Inflammatory macrophage treated with lipopolysaccharide for 1 hour (primary cell): ENCODE measurements around the gene F10.

Source experiments
- DNase-seq, 2 donors: peaks; one replicate each; pipeline ENCODE4 v3.0.0-alpha.2; 2020 to 2022

Gene F10

DNA sequence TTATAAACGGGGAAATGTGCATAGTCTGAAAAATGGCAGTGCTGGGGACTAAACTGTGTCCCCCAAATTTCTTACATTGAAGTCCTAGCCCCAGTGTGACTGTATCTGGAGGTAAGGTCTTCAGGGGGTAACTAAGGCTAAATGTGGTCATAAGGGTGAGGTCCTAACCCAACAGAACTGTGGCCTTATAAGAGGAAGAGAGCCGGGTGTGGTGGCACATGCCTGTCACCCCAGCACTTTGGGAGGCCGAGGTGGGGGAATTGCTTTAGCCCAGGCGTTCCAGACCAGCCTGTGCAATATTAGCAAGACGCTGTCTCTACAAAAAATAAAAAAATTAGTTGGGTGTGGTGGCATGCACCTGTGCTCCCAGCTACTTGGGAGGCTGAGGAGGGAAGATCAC is 53.7 kb downstream of the F10 start:
- DNase-seq = peak; percentile 78 to 81

DNA sequence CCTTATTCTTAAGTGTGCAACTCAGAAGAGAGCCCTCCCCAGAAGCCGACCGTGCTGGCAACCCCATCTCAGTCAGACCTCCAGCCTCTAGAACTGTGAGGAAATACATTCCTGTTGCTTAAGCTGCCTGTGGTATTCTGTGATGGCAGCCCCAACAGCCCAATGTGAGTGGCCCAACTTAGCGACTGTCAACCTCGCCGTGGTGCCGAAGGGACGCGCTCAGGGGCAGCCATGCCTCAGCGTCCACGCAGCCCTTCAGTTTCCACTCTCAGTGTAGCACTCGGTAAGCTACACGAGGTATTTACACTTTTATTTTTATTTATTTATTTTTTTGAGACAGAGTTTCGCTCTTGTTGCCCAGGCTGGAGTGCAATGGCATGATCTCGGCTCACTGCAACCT is 54.2 kb downstream of the F10 start:
- no peak for DNase-seq

DNA sequence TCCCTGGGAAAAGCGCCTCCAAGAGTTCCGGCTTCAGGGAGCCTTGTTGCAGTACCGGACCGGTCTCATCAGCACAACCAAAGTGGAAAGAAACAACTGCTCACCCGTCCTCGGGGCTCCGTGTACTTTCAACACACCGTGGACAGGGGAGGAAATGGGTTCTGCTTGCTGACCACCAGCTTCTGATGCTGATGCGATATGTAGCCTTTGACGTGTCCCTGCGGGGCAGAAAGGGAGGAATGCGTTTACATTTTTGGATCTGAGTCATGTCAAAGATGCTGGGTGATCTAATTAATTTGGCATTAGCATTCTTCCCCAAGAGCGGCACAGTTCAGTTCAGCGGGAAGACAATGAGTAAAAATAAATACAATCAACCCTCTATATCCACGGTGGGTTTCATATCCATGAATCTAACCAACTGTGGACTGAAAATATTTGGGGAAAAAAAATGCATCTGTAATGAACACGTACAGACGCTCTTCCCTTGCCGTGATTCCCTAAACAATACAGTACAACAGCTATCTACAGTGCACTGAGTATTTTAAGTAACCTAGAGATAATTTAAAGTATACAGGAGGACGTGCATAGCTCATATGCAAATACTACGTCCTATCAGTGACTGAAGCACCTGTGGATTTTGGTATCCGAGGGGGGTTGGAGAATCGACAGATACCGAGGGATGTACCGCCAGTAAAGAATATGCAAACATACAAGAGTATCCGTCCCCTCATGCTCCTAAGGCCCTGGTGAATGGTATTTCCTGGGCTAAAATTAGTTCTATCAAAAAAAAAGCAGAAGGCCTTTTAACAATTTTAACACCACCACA is 55.7 kb downstream of the F10 start:
- no peak for DNase-seq

- no peak for DNase-seq
Measured at GRCh38 chr13:113178896-113179167, 56.2 kb downstream of the F10 start.

- DNase-seq = no peak
Measured at GRCh38 chr13:113179374-113180230, 57.0 kb downstream of the F10 start.

DNA sequence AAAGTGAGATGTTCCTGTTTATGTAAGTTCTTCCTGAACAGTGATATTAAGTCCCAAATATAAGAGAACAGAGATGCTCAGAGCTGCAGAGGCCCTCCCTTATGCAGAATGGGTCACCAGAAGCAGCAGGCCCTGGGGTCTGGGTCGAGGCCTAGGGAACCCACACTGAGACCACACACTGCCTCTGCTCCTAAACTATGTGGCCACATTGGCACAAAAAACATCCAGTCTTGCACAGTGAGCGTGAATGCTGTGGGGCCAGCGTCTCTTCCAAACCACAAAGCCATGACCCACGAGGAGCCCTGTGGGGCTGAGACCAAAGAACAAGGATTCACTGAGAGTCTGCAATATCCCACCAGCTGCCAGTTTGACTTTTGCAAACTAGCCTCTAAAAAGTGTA is 59.4 kb downstream of the F10 start:
- DNase-seq = no peak

DNA sequence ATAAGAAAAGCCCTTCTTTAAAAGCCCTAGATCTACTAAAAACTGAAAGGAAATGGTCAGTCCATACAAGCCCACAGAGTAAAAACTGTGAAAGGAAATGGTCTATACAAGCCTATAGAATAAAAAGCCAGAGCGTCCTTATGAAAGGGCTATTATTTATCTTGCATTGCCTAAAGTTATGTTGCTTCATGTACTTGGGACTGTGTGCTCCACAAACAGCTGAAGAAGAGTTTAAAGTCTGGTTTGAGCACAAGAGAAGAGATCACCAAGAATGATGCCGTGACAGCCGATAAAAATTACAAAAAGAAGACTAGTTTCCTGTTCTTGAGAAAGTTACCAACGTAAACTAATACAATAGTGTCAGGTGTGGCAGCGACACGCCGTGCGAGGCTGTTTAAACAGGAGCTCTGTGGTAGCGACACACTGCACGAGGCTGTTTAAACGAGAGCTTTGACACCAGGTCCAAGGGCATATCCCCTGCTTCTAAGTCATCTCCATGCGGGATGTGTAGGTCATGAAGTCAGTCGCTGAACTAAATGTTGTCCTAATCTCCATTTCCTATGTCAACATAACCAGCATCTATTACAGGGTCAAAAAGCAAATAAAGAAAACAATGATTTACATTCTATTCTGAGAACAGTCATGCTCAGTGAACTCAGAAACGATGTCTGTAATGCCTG is 61.0 kb downstream of the F10 start:
- DNase-seq = no peak

DNA sequence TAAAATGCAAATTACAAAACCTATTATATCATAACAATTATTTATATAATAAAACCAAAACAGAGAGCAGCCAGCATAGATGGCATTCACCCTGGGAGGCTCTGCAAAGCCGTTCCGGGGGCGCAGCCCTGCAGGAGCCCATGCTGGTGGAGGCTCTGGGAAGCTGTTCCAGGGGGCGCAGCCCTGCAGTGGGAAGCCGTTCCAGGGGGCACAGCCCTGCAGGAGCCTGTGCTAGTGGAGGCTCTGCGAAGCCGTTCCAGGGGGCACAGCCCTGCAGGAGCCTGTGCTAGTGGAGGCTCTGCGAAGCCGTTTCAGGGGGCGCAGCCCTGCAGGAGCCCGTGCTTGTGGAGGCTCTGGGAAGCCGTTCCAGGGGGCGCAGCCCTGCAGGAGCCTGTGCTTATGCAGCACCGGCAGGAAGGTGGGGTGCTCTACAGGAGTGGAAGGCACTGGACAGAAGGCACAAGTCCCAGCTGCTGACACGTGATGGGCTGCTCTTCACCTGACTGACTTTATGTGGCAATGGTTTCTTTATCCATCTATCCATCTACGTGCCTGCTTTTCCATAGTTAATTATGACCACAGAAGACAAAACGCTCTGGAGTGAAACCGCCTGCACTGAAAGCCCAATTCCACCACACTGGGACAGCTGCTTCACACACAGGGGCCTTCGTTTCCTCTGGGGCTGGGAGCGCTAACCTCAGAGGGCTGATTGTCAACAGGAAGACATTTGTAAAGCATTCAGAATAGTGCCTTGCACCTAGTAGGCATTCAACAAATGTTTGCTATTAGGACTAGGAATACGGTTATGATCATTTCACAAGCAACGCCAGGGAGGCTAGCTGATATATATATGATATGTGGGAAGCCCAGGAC is 62.2 kb downstream of the F10 start:
- DNase-seq = no peak

DNA sequence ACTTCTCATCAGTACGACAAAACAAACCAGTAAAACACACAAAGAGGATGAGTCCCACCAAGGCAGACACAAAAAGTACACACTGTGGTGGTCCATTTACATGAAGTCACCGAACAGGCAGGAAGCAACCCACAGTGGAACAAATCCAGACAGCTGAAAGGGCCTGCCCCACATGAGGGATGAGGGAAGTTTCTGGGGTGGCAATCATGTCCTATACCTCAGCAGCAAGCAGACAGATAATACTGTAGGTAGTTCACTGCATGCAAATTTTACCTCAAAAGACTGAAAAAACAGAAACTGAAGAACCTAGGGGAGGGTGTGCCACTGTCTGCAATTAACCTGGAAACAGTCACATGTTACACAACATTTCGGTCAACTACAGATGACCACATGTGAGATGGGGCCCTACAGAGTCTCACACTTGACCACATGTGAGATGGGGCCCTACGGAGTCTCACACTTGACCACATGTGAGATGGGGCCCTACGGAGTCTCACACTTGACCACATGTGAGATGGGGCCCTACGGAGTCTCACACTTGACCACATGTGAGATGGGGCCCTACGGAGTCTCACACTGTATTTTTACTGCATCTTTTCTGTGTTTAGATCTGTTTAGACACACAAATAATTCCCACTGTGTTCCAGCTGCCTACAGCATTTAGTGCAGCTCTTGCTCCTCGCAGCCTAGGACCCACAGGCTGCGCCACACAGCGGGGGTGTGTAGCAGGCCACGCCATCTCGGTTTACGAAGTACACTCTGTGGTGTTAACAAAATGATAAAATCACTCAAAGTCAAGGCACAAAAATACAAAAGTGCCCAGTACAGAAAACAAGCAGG is 63.7 kb downstream of the F10 start:
- DNase-seq = no peak

DNA sequence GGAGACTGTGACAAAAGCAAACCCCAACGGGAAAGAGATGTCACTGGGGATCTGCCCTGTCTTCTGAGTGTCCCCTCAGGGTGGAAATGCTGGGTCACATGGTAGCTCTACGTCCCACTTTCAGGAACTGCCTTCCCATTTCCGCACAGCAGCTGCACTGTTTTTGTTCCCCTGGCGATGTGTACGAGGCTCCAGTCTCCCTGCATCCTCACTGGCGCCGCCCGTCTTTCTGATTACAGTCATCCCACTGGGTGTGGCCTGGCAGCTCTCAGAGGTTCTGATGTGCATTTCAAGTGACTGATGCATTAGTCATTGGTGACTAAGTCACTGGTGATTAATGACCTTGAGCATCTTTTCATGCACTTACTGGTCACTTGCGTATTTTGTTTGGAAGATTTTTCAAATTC is 64.7 kb downstream of the F10 start:
- peak; percentile 94 to 97 for DNase-seq

DNA sequence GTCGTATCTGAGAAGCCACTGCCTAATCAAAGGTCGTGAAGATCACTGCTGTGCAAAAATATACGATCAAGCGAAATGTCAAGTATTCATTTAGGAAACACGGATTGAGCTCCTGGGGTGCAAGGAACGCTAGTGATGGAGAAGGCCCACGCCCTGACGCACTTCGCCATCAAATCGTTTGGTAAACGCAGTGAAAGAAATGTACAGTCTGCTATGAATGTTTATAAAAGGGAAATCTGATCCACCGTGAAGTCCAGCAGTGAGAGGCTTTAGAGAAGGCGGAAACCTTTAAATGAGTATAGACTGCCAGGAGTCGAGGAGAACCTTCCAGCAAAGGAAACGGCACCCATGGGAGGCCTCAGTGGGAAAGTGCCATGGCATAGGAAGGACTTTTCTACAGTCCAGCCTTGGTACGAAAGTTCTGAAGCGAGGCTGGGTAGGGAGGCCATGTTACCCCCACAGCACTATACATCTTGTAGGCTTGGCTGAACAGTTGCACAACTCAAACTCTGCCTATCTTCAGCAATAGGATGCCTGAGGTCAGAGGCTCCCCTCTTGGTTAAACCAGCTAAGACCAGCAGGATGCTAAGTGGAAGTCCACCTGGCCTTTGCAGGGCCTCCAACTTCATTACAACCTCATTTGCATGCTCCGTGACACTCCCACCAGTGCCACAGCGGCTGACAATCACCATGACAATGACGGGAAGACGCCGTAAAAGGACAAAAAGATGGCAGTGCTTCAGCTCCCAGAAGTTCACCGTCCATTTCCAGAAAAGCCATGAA is 65.5 kb downstream of the F10 start:
- no peak for DNase-seq

DNA sequence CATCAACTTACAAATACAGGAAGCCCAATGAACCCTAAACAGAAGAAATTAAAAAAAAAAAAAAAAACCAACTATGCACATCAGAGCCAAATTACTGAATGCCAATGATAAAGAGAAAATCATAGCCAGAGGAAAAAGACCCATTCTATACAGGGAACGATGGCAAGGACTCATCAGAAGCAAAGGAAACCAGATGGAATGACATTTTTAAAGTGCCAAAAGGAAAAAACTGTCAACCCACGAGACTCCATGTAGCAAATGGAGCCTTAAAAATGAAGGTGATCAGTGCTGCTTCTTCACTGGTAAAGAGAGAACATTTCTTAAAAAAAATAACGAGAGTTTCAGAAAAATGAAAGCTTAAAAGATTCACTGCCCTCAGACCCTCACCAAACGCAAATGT is 67.6 kb downstream of the F10 start:
- no peak for DNase-seq

- no peak for DNase-seq
Measured at GRCh38 chr13:113192279-113192678, 69.7 kb downstream of the F10 start.

GRCh38 chr13:113192902-113193301 is 70.3 kb downstream of the F10 start:
- DNase-seq = no peak

GRCh38 chr13:113195360-113195759 is 72.8 kb downstream of the F10 start:
- no peak for DNase-seq

DNA sequence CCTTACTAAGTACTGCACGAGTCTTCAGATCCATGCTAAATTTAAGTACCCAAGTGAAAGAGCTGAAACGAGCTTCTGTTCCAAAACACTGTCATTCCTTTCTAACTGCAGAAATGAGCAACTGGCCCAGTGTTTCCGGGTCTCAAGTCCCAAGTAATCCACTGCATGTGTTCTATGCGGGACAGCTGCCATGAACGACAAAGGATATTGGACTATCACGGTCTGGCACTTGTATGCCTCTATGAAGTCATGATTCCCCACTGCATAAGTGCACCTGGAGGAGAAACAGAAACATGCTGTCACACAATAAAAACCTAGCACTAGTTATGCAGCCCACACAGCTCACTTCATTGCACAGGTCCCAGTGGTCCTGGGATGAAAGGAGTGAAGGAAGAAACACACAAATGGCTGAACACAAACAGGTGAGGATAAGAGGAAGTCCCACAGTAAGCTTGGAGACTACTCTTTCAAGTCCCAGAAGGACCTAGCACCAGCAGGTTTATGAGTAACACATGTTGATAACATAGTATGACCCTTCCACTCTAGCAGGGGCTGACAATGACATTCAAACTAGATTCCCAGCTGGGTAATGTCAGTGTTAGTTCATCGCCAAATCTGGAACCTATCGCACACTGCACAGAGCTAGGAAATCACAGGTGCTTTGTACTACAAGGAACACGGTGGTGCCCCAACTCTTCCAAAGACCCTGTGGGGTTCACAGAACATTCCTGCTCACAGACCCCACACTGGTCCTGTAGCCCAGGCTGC is 74.6 kb downstream of the F10 start:
- no peak for DNase-seq
